Measurements from ENCODE around the gene GFI1B.
A peak's percentile ranks its signal among the peaks of the same experiment; 100 is the strongest.

The GFI1B gene

GRCh38 chr9:132969783-132970182 lies 8.7 kb upstream of the GFI1B start:
- DNase-seq = no peak

- no peak for DNase-seq
Measured at GRCh38 chr9:132970324-132971062, 8.0 kb upstream of the GFI1B start.

- DNase-seq = no peak
Measured at GRCh38 chr9:132973166-132973565, 5.3 kb upstream of the GFI1B start.

GRCh38 chr9:132973713-132974112 lies 4.8 kb upstream of the GFI1B start:
- peak in 1 of 3 experiments; percentile 23 for DNase-seq

- DNase-seq = no peak
Measured at GRCh38 chr9:132975961-132976360, 2.5 kb upstream of the GFI1B start.

- DNase-seq = no peak
Measured at GRCh38 chr9:132976571-132976970, 1.9 kb upstream of the GFI1B start.

GRCh38 chr9:132978112-132978450 lies 413 bp upstream of the GFI1B start:
- DNase-seq = no peak

- no peak for DNase-seq
Measured at GRCh38 chr9:132980157-132980556, 1.7 kb downstream of the GFI1B start.

GRCh38 chr9:132982458-132982857 lies 4.0 kb downstream of the GFI1B start:
- DNase-seq = no peak

- DNase-seq = no peak
Measured at GRCh38 chr9:132983491-132984201, 5.2 kb downstream of the GFI1B start.

- no peak for DNase-seq
Measured at GRCh38 chr9:132984202-132985070, 5.9 kb downstream of the GFI1B start.

- no peak for DNase-seq
Measured at GRCh38 chr9:132985071-132985350, 6.5 kb downstream of the GFI1B start.

GRCh38 chr9:132985489-132985888 lies 7.0 kb downstream of the GFI1B start:
- no peak for DNase-seq

- DNase-seq = no peak
Measured at GRCh38 chr9:132986114-132986513, 7.6 kb downstream of the GFI1B start.

GRCh38 chr9:132986640-132987620 lies 8.4 kb downstream of the GFI1B start:
- no peak for DNase-seq

- DNase-seq = no peak
Measured at GRCh38 chr9:132988244-132989013, 9.9 kb downstream of the GFI1B start.

GRCh38 chr9:132989014-132989310 lies 10.5 kb downstream of the GFI1B start:
- DNase-seq = no peak

GRCh38 chr9:132989414-132989996 lies 11.0 kb downstream of the GFI1B start:
- DNase-seq = no peak

- peak in 2 of 3 experiments; percentile 54 to 64 for DNase-seq
Measured at GRCh38 chr9:132989998-132990557, 11.6 kb downstream of the GFI1B start.

- DNase-seq = no peak
Measured at GRCh38 chr9:132990781-132991180, 12.3 kb downstream of the GFI1B start.

All from NCI-H1417 (cell line).